Peyer's patch (tissue), 4 donors: Measurements from ENCODE around the gene ADCY2. TPM values are rescaled to one million over a fixed set of nuclear protein-coding genes. Genes with fewer than 3 reads are reported as not detected.
A peak's percentile ranks its signal among the peaks of the same experiment; 100 is the strongest.

Experiments used
- DNase-seq, 3 donors: peaks; one replicate each; pipeline ENCODE4 v3.0.0-alpha.2; 2017 to 2019
- H3K27ac ChIP-seq, 4 donors: fragments of 200-600 bp; sonication (generic); one replicate each; pipeline ENCODE4 v1.5.1; 2016 to 2019
- H3K27me3 ChIP-seq, 2 donors: fragments of 200-600 bp; sonication (generic); one replicate each; pipeline ENCODE4 v1.5.1; 2019
- H3K36me3 ChIP-seq, 3 donors: fragments of 200-600 bp; sonication (generic); one replicate each; pipeline ENCODE4 v1.5.1; 2016 to 2019
- H3K4me1 ChIP-seq, 4 donors: fragments of 200-600 bp; sonication (generic); one replicate each; pipeline ENCODE4 v1.5.1; 2016 to 2019
- H3K4me3 ChIP-seq, 4 donors: fragments of 200-600 bp; sonication (generic); 1 replicate in 3 of 4; 2 replicates in 1 of 4; pipeline ENCODE4 v1.5.1; 2016 to 2019; ENCODE audit warnings: mild to moderate bottlenecking in 1 of 4
- H3K9me3 ChIP-seq, 4 donors: fragments of 200-600 bp; sonication (generic); one replicate each; pipeline ENCODE4 v1.5.1; 2016 to 2019; ENCODE audit warnings: mild to moderate bottlenecking in 1 of 4
- POLR2A ChIP-seq, 2 donors: fragments of 450-650 bp; IDR thresholded peaks; one replicate each; pipeline ENCODE4 v1.5.1; 2017; ENCODE audit warnings: antibody characterized with exemption in 2 of 2, mild to moderate bottlenecking in 2 of 2, moderate library complexity in 2 of 2
- total RNA-seq, 4 donors: library from RNA; depleted of rRNA; stranded (reverse); fragments of >200 nt; gene quantifications; one replicate each; pipeline ENCODE4 v1.1.0, GENCODE V29; 2016
- TF ChIP-seq, protein P1 (sequence below), 6 experiments: fragments of 450-650 bp in 4 of 6; fragments of 200-600 bp in 2 of 6; sonication (generic) in 1 of 6; IDR thresholded peaks; one replicate each; pipeline ENCODE4 v1.5.1; 2017 to 2019; ENCODE audit warnings: antibody characterized with exemption in 6 of 6, mild to moderate bottlenecking in 3 of 6, moderate library complexity in 1 of 6

The ADCY2 gene
- total RNA-seq, 4 donors from 2014 or later, result 0.53 to 12.4 (median 5.1) TPM

GRCh38 chr5:7857926-7858632, 462.1 kb downstream of the ADCY2 start:
- no peak for DNase-seq
- Histone ChIP-seq H3K4me1 (no peaks in the 10 kb centered on the region), H3K27me3 (no peaks in the 10 kb centered on the region), H3K4me3 (no peak overlapping the region), H3K36me3 (peaks cover 0 to 43% (median 0%) of the 10 kb centered on the region in 3 donors), H3K27ac (no peak overlapping the region), H3K9me3 (no peaks in the 10 kb centered on the region)
- TF ChIP-seq, protein P1, sequence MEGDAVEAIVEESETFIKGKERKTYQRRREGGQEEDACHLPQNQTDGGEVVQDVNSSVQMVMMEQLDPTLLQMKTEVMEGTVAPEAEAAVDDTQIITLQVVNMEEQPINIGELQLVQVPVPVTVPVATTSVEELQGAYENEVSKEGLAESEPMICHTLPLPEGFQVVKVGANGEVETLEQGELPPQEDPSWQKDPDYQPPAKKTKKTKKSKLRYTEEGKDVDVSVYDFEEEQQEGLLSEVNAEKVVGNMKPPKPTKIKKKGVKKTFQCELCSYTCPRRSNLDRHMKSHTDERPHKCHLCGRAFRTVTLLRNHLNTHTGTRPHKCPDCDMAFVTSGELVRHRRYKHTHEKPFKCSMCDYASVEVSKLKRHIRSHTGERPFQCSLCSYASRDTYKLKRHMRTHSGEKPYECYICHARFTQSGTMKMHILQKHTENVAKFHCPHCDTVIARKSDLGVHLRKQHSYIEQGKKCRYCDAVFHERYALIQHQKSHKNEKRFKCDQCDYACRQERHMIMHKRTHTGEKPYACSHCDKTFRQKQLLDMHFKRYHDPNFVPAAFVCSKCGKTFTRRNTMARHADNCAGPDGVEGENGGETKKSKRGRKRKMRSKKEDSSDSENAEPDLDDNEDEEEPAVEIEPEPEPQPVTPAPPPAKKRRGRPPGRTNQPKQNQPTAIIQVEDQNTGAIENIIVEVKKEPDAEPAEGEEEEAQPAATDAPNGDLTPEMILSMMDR (IDR thresholded peaks at IDR 0.05), result no peak
- TF ChIP-seq POLR2A (IDR thresholded peaks at IDR 0.05), result no peak

DNA sequence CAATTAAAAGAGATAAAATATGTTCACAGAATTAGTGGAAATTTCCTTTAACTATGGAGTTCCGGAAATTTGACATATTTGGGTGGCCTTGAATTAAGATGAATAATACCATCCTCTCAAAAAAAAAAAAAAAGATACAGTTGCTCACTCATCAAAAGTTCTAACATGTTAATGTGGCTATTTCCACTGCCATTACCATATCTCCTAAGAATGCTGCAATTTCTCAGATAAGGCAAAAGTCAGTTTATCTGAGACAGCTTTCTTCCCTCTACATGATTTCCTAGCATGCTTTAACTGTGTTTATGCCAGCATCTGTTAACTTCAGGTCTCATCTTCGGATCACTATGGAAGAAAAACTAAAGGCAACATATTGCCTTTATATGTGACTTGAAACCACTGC, 470.3 kb downstream of the ADCY2 start:
- Histone ChIP-seq H3K27ac (no peak overlapping the region), H3K27me3 (no peaks in the 10 kb centered on the region), H3K36me3 (peaks cover 0 to 32% (median 0%) of the 10 kb centered on the region in 3 donors), H3K9me3 (no peaks in the 10 kb centered on the region), H3K4me1 (peaks cover 0 to 29% (median 3%) of the 10 kb centered on the region in 4 donors), H3K4me3 (no peak overlapping the region)
- TF ChIP-seq, protein P1 (IDR thresholded peaks at IDR 0.05), result no peak
- no peak for TF ChIP-seq POLR2A (IDR thresholded peaks at IDR 0.05)
- no peak for DNase-seq

- no peak overlapping the region for H3K4me3 ChIP-seq
- TF ChIP-seq, protein P1 (IDR thresholded peaks at IDR 0.05), result no peak
- TF ChIP-seq POLR2A (IDR thresholded peaks at IDR 0.05), result no peak
- H3K27me3 ChIP-seq, result no peaks in the 10 kb centered on the region
- H3K4me1 ChIP-seq, result peaks cover 0 to 33% (median 9%) of the 10 kb centered on the region in 4 donors
- no peaks in the 10 kb centered on the region for H3K9me3 ChIP-seq
- peaks cover 0 to 21% (median 0%) of the 10 kb centered on the region in 3 donors for H3K36me3 ChIP-seq
- H3K27ac ChIP-seq, result no peak overlapping the region
- DNase-seq, result no peak
These were observed 471.3 kb downstream of the ADCY2 start for GRCh38 chr5:7867260-7867659.

- no peak for DNase-seq
- Histone ChIP-seq H3K9me3 (no peaks in the 10 kb centered on the region), H3K4me1 (peaks cover 0 to 33% (median 9%) of the 10 kb centered on the region in 4 donors), H3K27ac (peak overlapping the region; percentile 76 to 88 (median 86)), H3K27me3 (no peaks in the 10 kb centered on the region), H3K4me3 (peak overlapping the region; percentile 83 to 99 (median 94)), H3K36me3 (peaks cover 0 to 24% (median 0%) of the 10 kb centered on the region in 3 donors)
- TF ChIP-seq, protein P1 (IDR thresholded peaks at IDR 0.05), result no peak
- TF ChIP-seq POLR2A (IDR thresholded peaks at IDR 0.05), result no peak
These were observed 472.5 kb downstream of the ADCY2 start for GRCh38 chr5:7868427-7868772.

GRCh38 chr5:7868773-7869473, 473.0 kb downstream of the ADCY2 start, which contains the start of the genes FASTKD3 and MTRR:
TSS of gene FASTKD3 (minus strand) at chr5:7869031. CDS start at chr5:7868083, 948 bp downstream.
TSS of gene MTRR (plus strand) at chr5:7869148. CDS start at chr5:7870795, 1,647 bp downstream.
- Histone ChIP-seq H3K4me1 (peaks cover 0 to 33% (median 9%) of the 10 kb centered on the region in 4 donors), H3K27me3 (no peaks in the 10 kb centered on the region), H3K4me3 (peak within 1 kb of the TSS; percentile 83 to 99 (median 94)), H3K27ac (peak within 1 kb of the TSS; percentile 76 to 88 (median 86)), H3K9me3 (no peaks in the 10 kb centered on the region), H3K36me3 (peaks cover 0 to 18% (median 0%) of the 10 kb centered on the region in 3 donors)
- peak; percentile 91 to 97 (median 95) for DNase-seq
- TF ChIP-seq POLR2A (IDR thresholded peaks at IDR 0.05), result peak; percentile 70 to 76
- TF ChIP-seq, protein P1 (IDR thresholded peaks at IDR 0.05), result no peak
